DOHH2 (cell line): ENCODE results near the gene WHRN.

Source experiments
- H3F3A ChIP-seq: fragments of 200-600 bp; sonication (generic), shearing (Covaris generic); 2 replicates; pipeline ENCODE4 v1.6.0; 2016; ENCODE audit warnings: antibody characterized with exemption, mild to moderate bottlenecking; ENCODE audit not compliant: control insufficient read depth, insufficient read depth
- H3K27ac ChIP-seq: fragments of 200-600 bp; sonication (generic); 2 replicates; pipeline ENCODE4 v1.5.1; 2014; ENCODE audit warnings: low read depth, mild to moderate bottlenecking, low read length, moderate library complexity
- H3K27me3 ChIP-seq: fragments of 200-600 bp; sonication (generic); 2 replicates; pipeline ENCODE4 v1.6.1; 2014; ENCODE audit warnings: mild to moderate bottlenecking, low read length, mixed read lengths; ENCODE audit not compliant: control insufficient read depth
- H3K36me3 ChIP-seq: fragments of 200-600 bp; sonication (generic); 2 replicates; pipeline ENCODE4 v1.6.1; 2014; ENCODE audit warnings: mild to moderate bottlenecking, low read length, moderate library complexity, mixed read lengths; ENCODE audit not compliant: control insufficient read depth
- H3K4me1 ChIP-seq: fragments of 200-600 bp; sonication (generic); 2 replicates; pipeline ENCODE4 v1.6.1; 2014; ENCODE audit warnings: mild to moderate bottlenecking, low read length, mixed read lengths; ENCODE audit not compliant: control insufficient read depth
- H3K4me2 ChIP-seq: fragments of 200-600 bp; sonication (generic); 2 replicates; pipeline ENCODE4 v1.6.0; 2014; ENCODE audit warnings: mild to moderate bottlenecking, low read length, moderate library complexity
- H3K4me3 ChIP-seq: fragments of 200-600 bp; sonication (generic); 2 replicates; pipeline ENCODE4 v1.5.1; 2014; ENCODE audit warnings: mild to moderate bottlenecking, low read length, mixed read lengths
- H3K79me2 ChIP-seq: fragments of 200-600 bp; sonication (generic); 2 replicates; pipeline ENCODE4 v1.6.1; 2014; ENCODE audit warnings: mild to moderate bottlenecking, low read length, mixed read lengths; ENCODE audit not compliant: control insufficient read depth
- H3K9me2 ChIP-seq: fragments of 200-600 bp; sonication (generic); replicated peaks from 2 replicates; pipeline ENCODE4 v1.6.1; 2014; ENCODE audit warnings: mild to moderate bottlenecking, low read length, mixed read lengths; ENCODE audit not compliant: control insufficient read depth
- H3K9me3 ChIP-seq: fragments of 200-600 bp; sonication (generic); 2 replicates; pipeline ENCODE4 v1.6.1; 2014; ENCODE audit warnings: antibody characterized with exemption, low read length, mixed read lengths; ENCODE audit not compliant: control insufficient read depth, insufficient read depth
- H4K20me1 ChIP-seq: fragments of 200-600 bp; sonication (generic); 2 replicates; pipeline ENCODE4 v1.6.0; 2014; ENCODE audit warnings: low read depth, mild to moderate bottlenecking, antibody characterized with exemption, low read length, moderate library complexity; ENCODE audit not compliant: control insufficient read depth, insufficient read depth
- EZH2phosphoT487 ChIP-seq: fragments of 200-600 bp; sonication (generic); IDR thresholded peaks from 2 replicates; pipeline ENCODE4 v1.6.1; 2017; ENCODE audit warnings: borderline replicate concordance, mild to moderate bottlenecking, antibody characterized with exemption, low read length, moderate library complexity, mixed read lengths
- TF ChIP-seq, protein P1 (sequence below): fragments of 200-600 bp; sonication (generic); IDR thresholded peaks from one replicate; pipeline ENCODE4 v1.5.1; 2014; ENCODE audit warnings: antibody characterized with exemption, mild to moderate bottlenecking, low read depth, low read length; ENCODE audit not compliant: poor library complexity, severe bottlenecking

The WHRN gene

GRCh38 chr9:114459464-114459863 is 45.8 kb downstream of the WHRN start:
- Histone ChIP-seq H3K9me3 (no peaks in the 10 kb centered on the region), H3K36me3 (no peaks in the 10 kb centered on the region), H4K20me1 (no peaks in the 10 kb centered on the region), H3K79me2 (no peaks in the 10 kb centered on the region), H3K4me3 (no peak overlapping the region), H3K27me3 (no peaks in the 10 kb centered on the region), H3K9me2 (no peaks in the 10 kb centered on the region), H3F3A (no peaks in the 10 kb centered on the region), H3K27ac (no peak overlapping the region), H3K4me1 (peaks cover 6% of the 10 kb centered on the region), H3K4me2 (no peak overlapping the region)
- TF ChIP-seq, protein P1, sequence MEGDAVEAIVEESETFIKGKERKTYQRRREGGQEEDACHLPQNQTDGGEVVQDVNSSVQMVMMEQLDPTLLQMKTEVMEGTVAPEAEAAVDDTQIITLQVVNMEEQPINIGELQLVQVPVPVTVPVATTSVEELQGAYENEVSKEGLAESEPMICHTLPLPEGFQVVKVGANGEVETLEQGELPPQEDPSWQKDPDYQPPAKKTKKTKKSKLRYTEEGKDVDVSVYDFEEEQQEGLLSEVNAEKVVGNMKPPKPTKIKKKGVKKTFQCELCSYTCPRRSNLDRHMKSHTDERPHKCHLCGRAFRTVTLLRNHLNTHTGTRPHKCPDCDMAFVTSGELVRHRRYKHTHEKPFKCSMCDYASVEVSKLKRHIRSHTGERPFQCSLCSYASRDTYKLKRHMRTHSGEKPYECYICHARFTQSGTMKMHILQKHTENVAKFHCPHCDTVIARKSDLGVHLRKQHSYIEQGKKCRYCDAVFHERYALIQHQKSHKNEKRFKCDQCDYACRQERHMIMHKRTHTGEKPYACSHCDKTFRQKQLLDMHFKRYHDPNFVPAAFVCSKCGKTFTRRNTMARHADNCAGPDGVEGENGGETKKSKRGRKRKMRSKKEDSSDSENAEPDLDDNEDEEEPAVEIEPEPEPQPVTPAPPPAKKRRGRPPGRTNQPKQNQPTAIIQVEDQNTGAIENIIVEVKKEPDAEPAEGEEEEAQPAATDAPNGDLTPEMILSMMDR, result no peak
- TF ChIP-seq EZH2phosphoT487, result no peak

- H3K9me2 ChIP-seq, result no peaks in the 10 kb centered on the region
- no peaks in the 10 kb centered on the region for H3K79me2 ChIP-seq
- no peaks in the 10 kb centered on the region for H3F3A ChIP-seq
- H3K27ac ChIP-seq, result no peak overlapping the region
- peaks cover 20% of the 10 kb centered on the region for H3K4me1 ChIP-seq
- no peaks in the 10 kb centered on the region for H3K27me3 ChIP-seq
- no peaks in the 10 kb centered on the region for H4K20me1 ChIP-seq
- H3K4me3 ChIP-seq, result no peak overlapping the region
- no peaks in the 10 kb centered on the region for H3K9me3 ChIP-seq
- no peak for TF ChIP-seq EZH2phosphoT487
- H3K36me3 ChIP-seq, result no peaks in the 10 kb centered on the region
- H3K4me2 ChIP-seq, result no peak overlapping the region
These were observed 48.3 kb downstream of the WHRN start for GRCh38 chr9:114456929-114457328.

- Histone ChIP-seq H3F3A (no peaks in the 10 kb centered on the region), H3K4me2 (no peak overlapping the region)
These were observed 50.6 kb downstream of the WHRN start for GRCh38 chr9:114454652-114455051.

More at GRCh38 chr9:114454652-114455051, 50.6 kb downstream of the WHRN start:
- Histone ChIP-seq H4K20me1 (no peaks in the 10 kb centered on the region), H3K9me3 (no peaks in the 10 kb centered on the region), H3K36me3 (no peaks in the 10 kb centered on the region), H3K9me2 (no peaks in the 10 kb centered on the region), H3K27me3 (no peaks in the 10 kb centered on the region), H3K4me1 (peaks cover 26% of the 10 kb centered on the region), H3K79me2 (no peaks in the 10 kb centered on the region), H3K4me3 (no peak overlapping the region), H3K27ac (no peak overlapping the region)
- no peak for TF ChIP-seq EZH2phosphoT487
- TF ChIP-seq, protein P1, result no peak
